T-cell (primary cell): ENCODE data around the gene BPIFB2. TPM values are rescaled to one million over a fixed set of nuclear protein-coding genes. Genes with fewer than 3 reads are reported as not detected.

Experiments used
- ATAC-seq, 4 experiments: fragments of 200-7000 bp in 3 of 4; fragments of 150-1000 bp in 1 of 4; cut with Tn5 transposase; replicated peaks in 1 of 4; 1 replicate in 3 of 4; 2 replicates in 1 of 4; pipeline ENCODE4 v1.10.0; 2021; ENCODE audit warnings: moderate library complexity in 3 of 4, mild to moderate bottlenecking in 2 of 4, moderate number of reproducible peaks in 1 of 4
- CTCF ChIA-PET, 2 donors: fragments of 300-600 bp; sonication (Branson Sonifier 250); formaldehyde crosslinking; loops; one replicate each; lab custom pipeline; 2022; ENCODE audit warnings: antibody characterized with exemption in 2 of 2; lab: Charles Lee
- POLR2A ChIA-PET, 2 donors: fragments of 300-600 bp; sonication (Branson Sonifier 250); formaldehyde crosslinking; loops; one replicate each; lab custom pipeline; 2022; ENCODE audit warnings: antibody characterized with exemption in 2 of 2; lab: Charles Lee
- DNase-seq, 35 experiments: peaks; one replicate each; pipeline versions ENCODE4 v3.0.0 to v3.0.0-alpha.2; 2013 to 2023
- H3K27ac ChIP-seq: one replicate; pipeline ENCODE4 v1.5.1; 2013; ENCODE audit warnings: low read length
- H3K27me3 ChIP-seq, 2 experiments: replicated peaks in 1 of 2; 1 replicate in 1 of 2; 2 replicates in 1 of 2; pipeline versions ENCODE4 v1.6.1 to v1.7.0; 2013; ENCODE audit warnings: low read length in 1 of 2, mixed read lengths in 1 of 2; ENCODE audit not compliant: control insufficient read depth in 2 of 2, insufficient read depth in 2 of 2; ENCODE audit errors: extremely low read depth in 1 of 2
- H3K36me3 ChIP-seq, 2 donors: 1 replicate in 1 of 2; 2 replicates in 1 of 2; pipeline versions ENCODE4 v1.6.1 to v1.7.0; 2013; ENCODE audit warnings: low read length in 1 of 2; ENCODE audit not compliant: control insufficient read depth in 2 of 2, insufficient read depth in 1 of 2; ENCODE audit errors: extremely low read depth in 1 of 2
- H3K4me1 ChIP-seq, 2 experiments: 1 replicate in 1 of 2; 2 replicates in 1 of 2; pipeline versions ENCODE4 v1.6.1 to v1.7.0; 2013; ENCODE audit warnings: low read length in 2 of 2, mixed read lengths in 1 of 2; ENCODE audit not compliant: insufficient read depth in 2 of 2, control insufficient read depth in 1 of 2; ENCODE audit errors: extremely low read depth in 1 of 2
- H3K4me3 ChIP-seq, 2 donors: 1 replicate in 1 of 2; 2 replicates in 1 of 2; pipeline versions ENCODE4 v1.5.1 to v1.7.0; 2013; ENCODE audit warnings: mild to moderate bottlenecking in 2 of 2, low read length in 1 of 2, moderate library complexity in 1 of 2; ENCODE audit not compliant: control insufficient read depth in 1 of 2; ENCODE audit errors: extremely low read depth in 1 of 2
- H3K9me3 ChIP-seq: 2 replicates; pipeline ENCODE4 v1.7.0; 2013
- H3K27ac Mint-ChIP-seq, 2 donors: one replicate each; pipeline ENCODE4 v1.8.0; 2020 to 2021; ENCODE audit warnings: mild to moderate bottlenecking in 2 of 2, mixed read lengths in 2 of 2
- H3K27me3 Mint-ChIP-seq, 2 donors: one replicate each; pipeline ENCODE4 v1.8.0; 2021 to 2022; ENCODE audit warnings: mixed read lengths in 2 of 2
- H3K36me3 Mint-ChIP-seq: one replicate; pipeline ENCODE4 v1.8.0; 2021; ENCODE audit warnings: mixed read lengths
- H3K4me1 Mint-ChIP-seq, 3 donors: one replicate each; pipeline ENCODE4 v1.8.0; 2020 to 2022; ENCODE audit warnings: mixed read lengths in 3 of 3, mild to moderate bottlenecking in 1 of 3
- H3K4me3 Mint-ChIP-seq, 3 donors: one replicate each; pipeline ENCODE4 v1.8.0; 2020 to 2022; ENCODE audit warnings: mild to moderate bottlenecking in 3 of 3, mixed read lengths in 3 of 3, moderate library complexity in 3 of 3
- H3K9me3 Mint-ChIP-seq, 3 donors: one replicate each; pipeline ENCODE4 v1.8.0; 2020 to 2022; ENCODE audit warnings: mixed read lengths in 3 of 3
- WGBS: methylation state at CpG from one replicate; pipeline ENCODE4 v1.1.5; 2013; ENCODE audit warnings: missing lambda C conversion rate; ENCODE audit not compliant: insufficient coverage; 5-methylcytosine and 5-hydroxymethylcytosine counted together
- total RNA-seq, 35 experiments: library from RNA in 6 of 35; stranded (reverse) in 6 of 35; fragments of 120-200 nt in 1 of 35; gene quantifications; one replicate each; pipeline versions ENCODE4 v1.2.1 to v1.2.4 and lab custom pipeline; 2013 to 2026

Gene BPIFB2
- total RNA-seq, 5 donors from 2014 or later (not counting 1 experiment from before 2014, with no cell fraction given) = 0.16 to 0.29 (median 0.22) TPM; not detected in 2

- Histone ChIP-seq H3K4me3 (no peak overlapping the region), H3K4me1 (peaks cover 0 to 3% of the 10 kb centered on the region in 2 experiments), H3K36me3 (no peaks in the 10 kb centered on the region), H3K27me3 (peaks cover 0 to 2% of the 10 kb centered on the region in 2 experiments), H3K9me3 (no peaks in the 10 kb centered on the region), H3K27ac (no peak overlapping the region)
- ATAC-seq (no peak), DNase-seq (no peak)
- H3K4me3 Mint-ChIP-seq = no peak overlapping the region
- no peaks in the 10 kb centered on the region for H3K9me3 Mint-ChIP-seq
- ChIA-PET POLR2A (no interaction called here), CTCF (no interaction called here)
- H3K27ac Mint-ChIP-seq = peak overlapping the region in 1 of 2 donors; percentile 52
- H3K36me3 Mint-ChIP-seq = no peaks in the 10 kb centered on the region
- peaks cover 6 to 32% (median 16%) of the 10 kb centered on the region in 3 donors for H3K4me1 Mint-ChIP-seq
- no peaks in the 10 kb centered on the region for H3K27me3 Mint-ChIP-seq
- 96% methylated on average over 5 of the region's 12 CpGs for WGBS
Observed at GRCh38 chr20:32983459-32984112, 23.9 kb upstream of the BPIFB2 start.

- DNase-seq (no peak), ATAC-seq (no peak)
- no peaks in the 10 kb centered on the region for H3K9me3 ChIP-seq
- Mint-ChIP-seq H3K27ac (peak overlapping the region in 1 of 2 donors; percentile 68), H3K9me3 (no peaks in the 10 kb centered on the region), H3K27me3 (no peaks in the 10 kb centered on the region), H3K36me3 (no peaks in the 10 kb centered on the region), H3K4me3 (no peak overlapping the region), H3K4me1 (peaks cover 6 to 31% (median 13%) of the 10 kb centered on the region in 3 donors)
- H3K4me1 ChIP-seq = peaks cover 0 to 3% of the 10 kb centered on the region in 2 experiments
- no peaks in the 10 kb centered on the region for H3K36me3 ChIP-seq
- CTCF ChIA-PET = no interaction called here
- POLR2A ChIA-PET = no interaction called here
- no peak overlapping the region for H3K27ac ChIP-seq
- H3K27me3 ChIP-seq = peaks cover 0 to 2% of the 10 kb centered on the region in 2 experiments
- 100% methylated on average over 1 of the region's 7 CpGs for WGBS
- H3K4me3 ChIP-seq = no peak overlapping the region
Observed at GRCh38 chr20:32984196-32984595, 23.3 kb upstream of the BPIFB2 start.

GRCh38 chr20:32984631-32985354 lies 22.7 kb upstream of the BPIFB2 start:
- WGBS = 89% methylated on average over 7 of the region's 9 CpGs
- H3K9me3 ChIP-seq = no peaks in the 10 kb centered on the region
- CTCF ChIA-PET = no interaction called here
- Mint-ChIP-seq H3K4me1 (peaks cover 6 to 27% (median 13%) of the 10 kb centered on the region in 3 donors), H3K4me3 (no peak overlapping the region), H3K36me3 (no peaks in the 10 kb centered on the region), H3K27me3 (no peaks in the 10 kb centered on the region), H3K9me3 (no peaks in the 10 kb centered on the region), H3K27ac (peak overlapping the region in 1 of 2 donors; percentile 68)
- POLR2A ChIA-PET = no interaction called here
- no peak overlapping the region for H3K27ac ChIP-seq
- no peak overlapping the region for H3K4me3 ChIP-seq
- DNase-seq = no peak
- no peaks in the 10 kb centered on the region for H3K36me3 ChIP-seq
- no peak for ATAC-seq
- H3K4me1 ChIP-seq = peaks cover 0 to 3% of the 10 kb centered on the region in 2 experiments
- peaks cover 0 to 2% of the 10 kb centered on the region in 2 experiments for H3K27me3 ChIP-seq

- no peak overlapping the region for H3K27ac Mint-ChIP-seq
- Histone ChIP-seq H3K27me3 (peaks cover 0 to 2% of the 10 kb centered on the region in 2 experiments), H3K4me3 (no peak overlapping the region), H3K4me1 (peaks cover 0 to 3% of the 10 kb centered on the region in 2 experiments), H3K36me3 (no peaks in the 10 kb centered on the region), H3K9me3 (no peaks in the 10 kb centered on the region), H3K27ac (no peak overlapping the region)
- WGBS = 83% methylated on average over 3 of the region's 6 CpGs
- CTCF ChIA-PET = no interaction called here
- POLR2A ChIA-PET = no interaction called here
- H3K4me3 Mint-ChIP-seq = no peak overlapping the region
- H3K36me3 Mint-ChIP-seq = no peaks in the 10 kb centered on the region
- DNase-seq (no peak), ATAC-seq (no peak)
- H3K9me3 Mint-ChIP-seq = no peaks in the 10 kb centered on the region
- H3K4me1 Mint-ChIP-seq = peaks cover 8 to 31% (median 15%) of the 10 kb centered on the region in 3 donors
- H3K27me3 Mint-ChIP-seq = no peaks in the 10 kb centered on the region
Observed at GRCh38 chr20:32985596-32985995, 21.9 kb upstream of the BPIFB2 start.

GRCh38 chr20:32986331-32986966 lies 21.1 kb upstream of the BPIFB2 start:
- DNase-seq = no peak
- H3K36me3 Mint-ChIP-seq = no peaks in the 10 kb centered on the region
- H3K27me3 Mint-ChIP-seq = no peaks in the 10 kb centered on the region
- Histone ChIP-seq H3K4me3 (no peak overlapping the region), H3K36me3 (no peaks in the 10 kb centered on the region), H3K4me1 (peaks cover 5 to 8% of the 10 kb centered on the region in 2 experiments), H3K27me3 (peaks cover 0 to 2% of the 10 kb centered on the region in 2 experiments), H3K9me3 (no peaks in the 10 kb centered on the region), H3K27ac (no peak overlapping the region)
- H3K27ac Mint-ChIP-seq = no peak overlapping the region
- ChIA-PET CTCF (no interaction called here), POLR2A (no interaction called here)
- no peak overlapping the region for H3K4me3 Mint-ChIP-seq
- WGBS = 97% methylated on average over 17 of the region's 18 CpGs
- peaks cover 15 to 39% (median 19%) of the 10 kb centered on the region in 3 donors for H3K4me1 Mint-ChIP-seq
- no peaks in the 10 kb centered on the region for H3K9me3 Mint-ChIP-seq
- ATAC-seq = no peak

GRCh38 chr20:32987044-32987825 lies 20.3 kb upstream of the BPIFB2 start:
- no peak overlapping the region for H3K27ac Mint-ChIP-seq

More at GRCh38 chr20:32987044-32987825, 20.3 kb upstream of the BPIFB2 start:
- H3K27me3 ChIP-seq = peaks cover 0 to 2% of the 10 kb centered on the region in 2 experiments
- CTCF ChIA-PET = no interaction called here
- H3K4me3 ChIP-seq = no peak overlapping the region
- POLR2A ChIA-PET = no interaction called here
- H3K27me3 Mint-ChIP-seq = no peaks in the 10 kb centered on the region
- no peak overlapping the region for H3K4me3 Mint-ChIP-seq
- H3K9me3 Mint-ChIP-seq = no peaks in the 10 kb centered on the region
- DNase-seq = no peak
- peaks cover 13 to 16% of the 10 kb centered on the region in 2 experiments for H3K4me1 ChIP-seq
- no peak for ATAC-seq
- peaks cover 23 to 47% (median 23%) of the 10 kb centered on the region in 3 donors for H3K4me1 Mint-ChIP-seq
- H3K9me3 ChIP-seq = no peaks in the 10 kb centered on the region
- no peaks in the 10 kb centered on the region for H3K36me3 Mint-ChIP-seq
- no peak overlapping the region for H3K27ac ChIP-seq
- WGBS = 95% methylated on average over 3 of the region's 11 CpGs
- no peaks in the 10 kb centered on the region for H3K36me3 ChIP-seq
